HL-60 (cell line): Measurements from ENCODE around the gene SRP54.
A peak's percentile ranks its signal among the peaks of the same experiment; 100 is the strongest.

Experiments used
- DNase-seq, 2 experiments: peaks; one replicate each; pipeline ENCODE4 v3.0.0-alpha.2; 2010 to 2020; ENCODE audit warnings: low read depth in 1 of 2, low spot score in 1 of 2
- H3K27ac ChIP-seq: fragments of 250-450 bp; sonication (Bioruptor Pico); replicated peaks from 2 replicates; pipeline ENCODE4 v1.5.1; 2020; ENCODE audit warnings: mild to moderate bottlenecking, moderate library complexity
- H3K27me3 ChIP-seq: fragments of 250-450 bp; sonication (Bioruptor Pico); 2 replicates; pipeline ENCODE4 v1.5.1; 2021; ENCODE audit warnings: mild to moderate bottlenecking, moderate library complexity; ENCODE audit not compliant: insufficient read depth, poor library complexity, severe bottlenecking
- H3K4me3 ChIP-seq: replicated peaks from 2 replicates; pipeline ENCODE4 v1.5.1; 2011; ENCODE audit warnings: mild to moderate bottlenecking, control low read depth, low read length; ENCODE audit not compliant: insufficient read depth
- CTCF ChIP-seq: IDR thresholded peaks from one replicate; pipeline ENCODE4 v1.5.1; 2011; ENCODE audit warnings: low read length, control low read depth, inconsistent platforms; ENCODE audit not compliant: insufficient read depth
- GABPA ChIP-seq: IDR thresholded peaks from 2 replicates; pipeline ENCODE4 v1.6.1; 2012; ENCODE audit warnings: low read depth
- POLR2AphosphoS5 ChIP-seq: IDR thresholded peaks from 2 replicates; pipeline ENCODE4 v1.6.1; 2012; ENCODE audit warnings: low read depth
- REST ChIP-seq: IDR thresholded peaks from 2 replicates; pipeline ENCODE4 v1.6.1; 2012; ENCODE audit warnings: low read depth; ENCODE audit not compliant: insufficient replicate concordance
- SPI1 ChIP-seq: IDR thresholded peaks from 2 replicates; pipeline ENCODE4 v1.6.1; 2012; ENCODE audit warnings: low read depth, mild to moderate bottlenecking, borderline replicate concordance
- long read RNA-seq: library from polyadenylated mRNA; unstranded; transcript quantifications from one replicate; pipeline ENCODE4 v2.0.0, GENCODE V29; 2020

The SRP54 gene
- long read RNA-seq, transcript SRP54-201 (16 exons, 2,279 nt) = major isoform, 557 of 613 reads
- long read RNA-seq, transcript SRP54-202 (15 exons, 2,187 nt) = minor isoform, 8 of 613 reads
- long read RNA-seq, partial matches to known transcripts = 12 of 613 reads
- long read RNA-seq, other reads (novel, unspliced or antisense) = 35 of 613 reads

- H3K27me3 ChIP-seq = no peaks in the 10 kb centered on the region
- peak; percentile 98 to 99 for DNase-seq
- no peak; the same call in 1 of the 2 replicates for TF ChIP-seq SPI1
- TF ChIP-seq POLR2AphosphoS5 = peak; percentile 80
- no peak for TF ChIP-seq CTCF
- TF ChIP-seq REST = peak; percentile 6
- TF ChIP-seq GABPA = peak; percentile 97
- H3K4me3 ChIP-seq = peak within 1 kb of the TSS; percentile 66
- peak within 1 kb of the TSS; percentile 87 for H3K27ac ChIP-seq
Measured at GRCh38 chr14:34982421-34983147, at the start of gene SRP54. Gene SRP54, plus strand, starts transcription at chr14:34982992. Its CDS starts 13,718 bp downstream, at chr14:34996710.

- Histone ChIP-seq H3K4me3 (no peak overlapping the region), H3K27me3 (no peaks in the 10 kb centered on the region), H3K27ac (no peak overlapping the region)
- TF ChIP-seq POLR2AphosphoS5 = no peak
- TF ChIP-seq GABPA = no peak
- no peak for TF ChIP-seq CTCF
- TF ChIP-seq SPI1 = no peak
- TF ChIP-seq REST = no peak
- no peak for DNase-seq
Measured at GRCh38 chr14:34933301-34933700, 49.5 kb upstream of the SRP54 start.

- H3K4me3 ChIP-seq = no peak overlapping the region
- DNase-seq = peak; percentile 58 to 80
- H3K27ac ChIP-seq = peak overlapping the region; percentile 13
- H3K27me3 ChIP-seq = no peaks in the 10 kb centered on the region
- TF ChIP-seq POLR2AphosphoS5 (peak; percentile 61; the same call in 1 of the 2 replicates), GABPA (no peak), SPI1 (peak; percentile 12; the same call in 1 of the 2 replicates), REST (no peak), CTCF (no peak)
Measured at GRCh38 chr14:34935488-34935887, 47.3 kb upstream of the SRP54 start.
